ENCODE data around the gene SYT9. TPM values are rescaled to one million over a fixed set of nuclear protein-coding genes. Genes with fewer than 3 reads are reported as not detected.
A peak's percentile ranks its signal among the peaks of the same experiment; 100 is the strongest.

The SYT9 gene
- total and polyA plus RNA-seq, 4 donors: 0.01 to 0.12 TPM; not detected in 2

- H3K27me3 ChIP-seq (ENCODE audit: control insufficient read depth in 3 of 3, insufficient read depth in 3 of 3, low read length in 2 of 3): peaks cover 0 to 3% (median 0%) of the 10 kb centered on the region in 3 donors
- no peaks in the 10 kb centered on the region for H3K4me1 ChIP-seq (ENCODE audit: control insufficient read depth in 5 of 5, insufficient read depth in 5 of 5, low read length in 5 of 5)
- no peak overlapping the region for H3K27ac ChIP-seq (ENCODE audit: low read depth in 1 of 2, low read length in 1 of 2)
- peak in 1 of 3 donors; percentile 12 for DNase-seq
- no peak for TF ChIP-seq CTCF (IDR thresholded peaks at IDR 0.05; ENCODE audit: control extremely low read depth, extremely low read depth)
- H3K36me3 ChIP-seq (ENCODE audit: control insufficient read depth in 4 of 4, insufficient read depth in 4 of 4, low read length in 4 of 4): no peaks in the 10 kb centered on the region
- WGBS, 2 donors: 17 to 27% methylated on average over 5 of the region's 5 CpGs
- ATAC-seq (ENCODE audit: insufficient read depth, low FRiP score): peak; percentile 66
- H3K9ac ChIP-seq (ENCODE audit: insufficient read depth in 1 of 2, low read length in 2 of 2): no peak overlapping the region
- no peak overlapping the region for H3K4me3 ChIP-seq
- H3K9me3 ChIP-seq (ENCODE audit: control insufficient read depth in 4 of 4, insufficient read depth in 3 of 4, low read length in 3 of 4): peaks cover 0 to 1% (median 0%) of the 10 kb centered on the region in 4 donors
Measured at GRCh38 chr11:7436657-7437056, 185.0 kb downstream of the SYT9 start.

GRCh38 chr11:7437696-7438095 lies 186.0 kb downstream of the SYT9 start:
- H3K9me3 ChIP-seq (ENCODE audit: control insufficient read depth in 4 of 4, insufficient read depth in 3 of 4, low read length in 3 of 4): no peaks in the 10 kb centered on the region
- no peaks in the 10 kb centered on the region for H3K4me1 ChIP-seq (ENCODE audit: control insufficient read depth in 5 of 5, insufficient read depth in 5 of 5, low read length in 5 of 5)
- no peak for DNase-seq
- no peak for ATAC-seq (ENCODE audit: insufficient read depth, low FRiP score)
- H3K36me3 ChIP-seq (ENCODE audit: control insufficient read depth in 4 of 4, insufficient read depth in 4 of 4, low read length in 4 of 4): no peaks in the 10 kb centered on the region
- no peak overlapping the region for H3K27ac ChIP-seq (ENCODE audit: low read depth in 1 of 2, low read length in 1 of 2)
- peaks cover 0 to 3% (median 0%) of the 10 kb centered on the region in 3 donors for H3K27me3 ChIP-seq (ENCODE audit: control insufficient read depth in 3 of 3, insufficient read depth in 3 of 3, low read length in 2 of 3)
- TF ChIP-seq CTCF (IDR thresholded peaks at IDR 0.05; ENCODE audit: control extremely low read depth, extremely low read depth): no peak
- no peak overlapping the region for H3K4me3 ChIP-seq
- H3K9ac ChIP-seq (ENCODE audit: insufficient read depth in 1 of 2, low read length in 2 of 2): no peak overlapping the region
- 71 to 79% methylated on average over 3 of the region's 3 CpGs for WGBS, 2 donors

GRCh38 chr11:7439746-7440320 lies 188.1 kb downstream of the SYT9 start:
- Histone ChIP-seq H3K27me3 (ENCODE audit: control insufficient read depth in 3 of 3, insufficient read depth in 3 of 3, low read length in 2 of 3) (peaks cover 0 to 7% (median 0%) of the 10 kb centered on the region in 3 donors), H3K27ac (ENCODE audit: low read depth in 1 of 2, low read length in 1 of 2) (no peak overlapping the region), H3K4me1 (ENCODE audit: control insufficient read depth in 5 of 5, insufficient read depth in 5 of 5, low read length in 5 of 5) (peaks cover 0 to 10% (median 0%) of the 10 kb centered on the region in 5 donors), H3K4me3 (no peak overlapping the region), H3K9me3 (ENCODE audit: control insufficient read depth in 4 of 4, insufficient read depth in 3 of 4, low read length in 3 of 4) (no peaks in the 10 kb centered on the region), H3K9ac (ENCODE audit: insufficient read depth in 1 of 2, low read length in 2 of 2) (no peak overlapping the region), H3K36me3 (ENCODE audit: control insufficient read depth in 4 of 4, insufficient read depth in 4 of 4, low read length in 4 of 4) (no peaks in the 10 kb centered on the region)
- ATAC-seq (ENCODE audit: insufficient read depth, low FRiP score): no peak
- 79 to 82% methylated on average over 3 of the region's 3 CpGs for WGBS, 2 donors
- DNase-seq: no peak
- TF ChIP-seq CTCF (IDR thresholded peaks at IDR 0.05; ENCODE audit: control extremely low read depth, extremely low read depth): no peak

Measured in lung (tissue), 12 donors.